Activated CD8-positive, alpha-beta memory T cell treated with anti-CD3 and anti-CD28 coated beads for 1 hour (primary cell): ENCODE data around the gene BLZF1.
"Not testable (repeated sequence)": the region's sequence is repeated elsewhere in the genome, so short reads cannot be mapped to it uniquely, and the experiment has no call there.

ENCODE experiments used
- DNase-seq, 2 donors: peaks; one replicate each; pipeline ENCODE4 v3.0.0-alpha.2; 2020; ENCODE audit warnings: low read depth in 1 of 2; ENCODE audit errors: extremely low read depth in 1 of 2

BLZF1 gene

GRCh38 chr1:169367686-169368405 lies at the start of gene BLZF1, which contains the start of gene NME7:
BLZF1 (plus strand) TSS chr1:169368195; CDS start chr1:169369523, 1,328 bp downstream.
NME7 (minus strand) TSS chr1:169367797; CDS start chr1:169367710, 87 bp downstream.
- peak; percentile 94 to 97 for DNase-seq

GRCh38 chr1:169318536-169319244 lies 49.3 kb upstream of the BLZF1 start:
- DNase-seq: no peak

GRCh38 chr1:169321539-169321938 lies 46.5 kb upstream of the BLZF1 start:
- DNase-seq: no peak

- no peak for DNase-seq
Observed at GRCh38 chr1:169322138-169322537, 45.9 kb upstream of the BLZF1 start.

GRCh38 chr1:169325117-169325516 lies 42.9 kb upstream of the BLZF1 start:
- DNase-seq: no peak

- DNase-seq: no peak
Observed at GRCh38 chr1:169326261-169326955, 41.6 kb upstream of the BLZF1 start.

GRCh38 chr1:169326956-169327268 lies 41.1 kb upstream of the BLZF1 start:
- DNase-seq: no peak

- DNase-seq: no peak
Observed at GRCh38 chr1:169327875-169328274, 40.1 kb upstream of the BLZF1 start.

GRCh38 chr1:169329383-169329782 lies 38.6 kb upstream of the BLZF1 start:
- DNase-seq: no peak

- DNase-seq: no peak
Observed at GRCh38 chr1:169330927-169331326, 37.1 kb upstream of the BLZF1 start.

- not testable (repeated sequence) for DNase-seq
Observed at GRCh38 chr1:169334727-169335126, 33.3 kb upstream of the BLZF1 start.

- DNase-seq: not testable (repeated sequence)
Observed at GRCh38 chr1:169336947-169337715, 30.9 kb upstream of the BLZF1 start.

- DNase-seq: no peak
Observed at GRCh38 chr1:169338617-169339016, 29.4 kb upstream of the BLZF1 start.

- no peak for DNase-seq
Observed at GRCh38 chr1:169339773-169340172, 28.2 kb upstream of the BLZF1 start.

GRCh38 chr1:169340882-169341281 lies 27.1 kb upstream of the BLZF1 start:
- no peak for DNase-seq

GRCh38 chr1:169342096-169342495 lies 25.9 kb upstream of the BLZF1 start:
- not testable (repeated sequence) for DNase-seq

GRCh38 chr1:169345511-169345910 lies 22.5 kb upstream of the BLZF1 start:
- no peak for DNase-seq

- no peak for DNase-seq
Observed at GRCh38 chr1:169346036-169346589, 21.9 kb upstream of the BLZF1 start.

- no peak for DNase-seq
Observed at GRCh38 chr1:169347688-169348382, 20.2 kb upstream of the BLZF1 start.

- no peak for DNase-seq
Observed at GRCh38 chr1:169348383-169349036, 19.5 kb upstream of the BLZF1 start.
